Nephron progenitor cell (in vitro differentiated cells): ENCODE data around the gene PDIA5.

ENCODE experiments used
- DNase-seq: peaks from one replicate; pipeline ENCODE4 v3.0.0; 2021
- H3K27ac Mint-ChIP-seq: 2 replicates; pipeline ENCODE4 v1.8.0; 2021; ENCODE audit warnings: mild to moderate bottlenecking, moderate library complexity, mixed read lengths
- H3K27me3 Mint-ChIP-seq: 2 replicates; pipeline ENCODE4 v1.8.0; 2021; ENCODE audit warnings: mild to moderate bottlenecking, low read depth, mixed read lengths; ENCODE audit not compliant: poor library complexity
- H3K36me3 Mint-ChIP-seq: 2 replicates; pipeline ENCODE4 v1.8.0; 2021; ENCODE audit warnings: low read depth, mixed read lengths
- H3K4me1 Mint-ChIP-seq: 2 replicates; pipeline ENCODE4 v1.8.0; 2021; ENCODE audit warnings: mixed read lengths
- H3K4me3 Mint-ChIP-seq: 2 replicates; pipeline ENCODE4 v1.8.0; 2021; ENCODE audit warnings: mild to moderate bottlenecking, moderate library complexity, mixed read lengths
- H3K9me3 Mint-ChIP-seq: 2 replicates; pipeline ENCODE4 v1.8.0; 2021; ENCODE audit warnings: mild to moderate bottlenecking, moderate library complexity, mixed read lengths
- CTCF ChIP-seq: fragments of 200-600 bp; sonication (generic); IDR thresholded peaks from 2 replicates; pipeline ENCODE4 v1.5.0; 2021; ENCODE audit warnings: antibody characterized with exemption

PDIA5 gene

GRCh38 chr3:123063034-123063433, 3.8 kb upstream of the PDIA5 start:
- TF ChIP-seq CTCF = no peak
- Mint-ChIP-seq H3K4me1 (peaks cover 28% of the 10 kb centered on the region), H3K27me3 (peaks cover 30% of the 10 kb centered on the region), H3K27ac (no peak overlapping the region), H3K36me3 (no peaks in the 10 kb centered on the region), H3K9me3 (peaks cover 5% of the 10 kb centered on the region), H3K4me3 (no peak overlapping the region)
- no peak for DNase-seq

DNA sequence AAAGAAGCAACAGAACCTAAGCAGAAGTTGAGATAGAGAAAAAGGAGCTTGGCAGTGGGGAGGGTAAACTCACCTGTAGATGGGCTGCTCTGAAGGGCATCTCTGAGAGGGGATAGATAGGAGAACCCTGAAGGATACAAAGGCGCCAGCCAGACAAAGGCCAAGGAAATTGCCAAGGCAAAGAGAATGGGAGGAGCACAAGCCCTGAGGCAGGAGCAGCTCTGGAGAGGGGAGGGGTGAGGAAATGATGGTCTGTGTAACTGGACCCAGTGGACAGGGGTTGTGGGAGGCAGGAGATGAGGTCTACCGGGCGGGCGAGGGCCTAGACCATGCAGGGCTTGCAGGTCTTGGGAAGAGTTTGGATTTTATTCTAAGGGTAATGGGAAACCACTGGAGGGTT, 2.3 kb upstream of the PDIA5 start:
- Mint-ChIP-seq H3K36me3 (no peaks in the 10 kb centered on the region), H3K27me3 (peaks cover 37% of the 10 kb centered on the region), H3K27ac (no peak overlapping the region), H3K4me3 (no peak overlapping the region), H3K9me3 (peaks cover 5% of the 10 kb centered on the region), H3K4me1 (peaks cover 39% of the 10 kb centered on the region)
- DNase-seq = no peak
- TF ChIP-seq CTCF = no peak

DNA sequence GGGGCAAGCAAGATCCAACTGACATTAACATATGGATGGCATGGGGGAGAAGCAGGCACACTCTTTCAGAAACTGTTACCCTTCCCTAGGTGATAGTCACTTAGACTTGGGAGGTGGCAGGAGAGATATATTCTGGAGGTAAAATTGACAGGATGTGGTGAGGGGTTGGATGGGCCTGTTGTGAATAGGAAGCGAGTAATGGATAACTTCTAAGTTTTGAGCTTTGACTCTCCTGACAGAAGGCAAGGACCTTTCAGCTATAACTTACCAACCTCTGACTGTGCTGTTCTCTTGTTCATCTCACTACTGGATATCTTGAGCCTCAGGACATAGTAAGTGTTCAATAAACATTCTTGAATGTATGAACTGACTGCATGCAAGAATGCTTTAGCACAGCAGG, 1.9 kb upstream of the PDIA5 start:
- no peak for DNase-seq
- Mint-ChIP-seq H3K4me3 (no peak overlapping the region), H3K27me3 (peaks cover 40% of the 10 kb centered on the region), H3K9me3 (peaks cover 5% of the 10 kb centered on the region), H3K4me1 (peaks cover 39% of the 10 kb centered on the region), H3K27ac (no peak overlapping the region), H3K36me3 (no peaks in the 10 kb centered on the region)
- TF ChIP-seq CTCF = no peak

- peaks cover 42% of the 10 kb centered on the region for H3K4me1 Mint-ChIP-seq
- peak overlapping the region; percentile 84 for H3K4me3 Mint-ChIP-seq
- peaks cover 5% of the 10 kb centered on the region for H3K9me3 Mint-ChIP-seq
- no peak for DNase-seq
- no peaks in the 10 kb centered on the region for H3K36me3 Mint-ChIP-seq
- H3K27ac Mint-ChIP-seq = no peak overlapping the region
- no peak for TF ChIP-seq CTCF
- peaks cover 31% of the 10 kb centered on the region for H3K27me3 Mint-ChIP-seq
These were observed 278 bp upstream of the PDIA5 start for GRCh38 chr3:123066599-123066895.

GRCh38 chr3:123067689-123068600, 1.1 kb downstream of the PDIA5 start:
- H3K4me3 Mint-ChIP-seq = peak overlapping the region; percentile 84
- peaks cover 5% of the 10 kb centered on the region for H3K9me3 Mint-ChIP-seq
- DNase-seq = peak; percentile 29
- H3K27me3 Mint-ChIP-seq = peaks cover 25% of the 10 kb centered on the region
- H3K4me1 Mint-ChIP-seq = peaks cover 40% of the 10 kb centered on the region
- no peaks in the 10 kb centered on the region for H3K36me3 Mint-ChIP-seq
- no peak overlapping the region for H3K27ac Mint-ChIP-seq
- TF ChIP-seq CTCF = no peak
